Ishikawa (cell line): Measurements from ENCODE around the gene LRRC18.

Source experiments
- CEBPB ChIP-seq: IDR thresholded peaks from 2 replicates; pipeline ENCODE4 v1.6.1; 2012
- CREB1 ChIP-seq: IDR thresholded peaks from 2 replicates; pipeline ENCODE4 v1.6.1; 2012; ENCODE audit warnings: low read depth
- EGR1 ChIP-seq: IDR thresholded peaks from 2 replicates; pipeline ENCODE4 v1.6.1; 2012
- EP300 ChIP-seq: IDR thresholded peaks from 2 replicates; pipeline ENCODE4 v1.6.1; 2012; ENCODE audit warnings: borderline replicate concordance
- FOXM1 ChIP-seq: IDR thresholded peaks from 2 replicates; pipeline ENCODE4 v1.6.1; 2012; ENCODE audit warnings: low read depth, borderline replicate concordance
- MAX ChIP-seq: IDR thresholded peaks from 2 replicates; pipeline ENCODE4 v1.6.1; 2012
- RAD21 ChIP-seq: IDR thresholded peaks from 2 replicates; pipeline ENCODE4 v1.6.1; 2012; ENCODE audit warnings: low read depth
- REST ChIP-seq: IDR thresholded peaks from 2 replicates; pipeline ENCODE4 v1.6.1; 2012; ENCODE audit warnings: low read depth, mild to moderate bottlenecking
- TAF1 ChIP-seq: IDR thresholded peaks from 2 replicates; pipeline ENCODE4 v1.6.1; 2012; ENCODE audit warnings: low read depth, mild to moderate bottlenecking
- TEAD4 ChIP-seq: IDR thresholded peaks from 2 replicates; pipeline ENCODE4 v1.6.1; 2012
- USF1 ChIP-seq: IDR thresholded peaks from 2 replicates; pipeline ENCODE4 v1.6.1; 2012
- YY1 ChIP-seq: IDR thresholded peaks from 2 replicates; pipeline ENCODE4 v1.6.1; 2012; ENCODE audit warnings: low read depth

- TF ChIP-seq FOXM1 = no peak
- no peak for TF ChIP-seq MAX
- TF ChIP-seq REST = no peak
- no peak for TF ChIP-seq EP300
- no peak for TF ChIP-seq TAF1
- no peak for TF ChIP-seq RAD21
- TF ChIP-seq TEAD4 = no peak
- TF ChIP-seq USF1 = no peak
- TF ChIP-seq CEBPB = no peak
- no peak for TF ChIP-seq YY1
- TF ChIP-seq EGR1 = no peak
- no peak for TF ChIP-seq CREB1
Observed at GRCh38 chr10:48948470-48949037, 8.9 kb upstream of the LRRC18 start.
